ENCODE data around the gene MYL3.

The MYL3 gene

GRCh38 chr3:46866032-46866595, 2.9 kb upstream of the MYL3 start:
- H3K4me3 ChIP-seq (ENCODE audit: low read depth, low read length) = no peak overlapping the region
- DNase-seq (ENCODE audit: low read depth) = no peak
- TF ChIP-seq, protein P1, sequence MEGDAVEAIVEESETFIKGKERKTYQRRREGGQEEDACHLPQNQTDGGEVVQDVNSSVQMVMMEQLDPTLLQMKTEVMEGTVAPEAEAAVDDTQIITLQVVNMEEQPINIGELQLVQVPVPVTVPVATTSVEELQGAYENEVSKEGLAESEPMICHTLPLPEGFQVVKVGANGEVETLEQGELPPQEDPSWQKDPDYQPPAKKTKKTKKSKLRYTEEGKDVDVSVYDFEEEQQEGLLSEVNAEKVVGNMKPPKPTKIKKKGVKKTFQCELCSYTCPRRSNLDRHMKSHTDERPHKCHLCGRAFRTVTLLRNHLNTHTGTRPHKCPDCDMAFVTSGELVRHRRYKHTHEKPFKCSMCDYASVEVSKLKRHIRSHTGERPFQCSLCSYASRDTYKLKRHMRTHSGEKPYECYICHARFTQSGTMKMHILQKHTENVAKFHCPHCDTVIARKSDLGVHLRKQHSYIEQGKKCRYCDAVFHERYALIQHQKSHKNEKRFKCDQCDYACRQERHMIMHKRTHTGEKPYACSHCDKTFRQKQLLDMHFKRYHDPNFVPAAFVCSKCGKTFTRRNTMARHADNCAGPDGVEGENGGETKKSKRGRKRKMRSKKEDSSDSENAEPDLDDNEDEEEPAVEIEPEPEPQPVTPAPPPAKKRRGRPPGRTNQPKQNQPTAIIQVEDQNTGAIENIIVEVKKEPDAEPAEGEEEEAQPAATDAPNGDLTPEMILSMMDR (IDR thresholded peaks at IDR 0.05; ENCODE audit: insufficient read depth, low read depth, low read length, missing control alignments) = no peak

DNA sequence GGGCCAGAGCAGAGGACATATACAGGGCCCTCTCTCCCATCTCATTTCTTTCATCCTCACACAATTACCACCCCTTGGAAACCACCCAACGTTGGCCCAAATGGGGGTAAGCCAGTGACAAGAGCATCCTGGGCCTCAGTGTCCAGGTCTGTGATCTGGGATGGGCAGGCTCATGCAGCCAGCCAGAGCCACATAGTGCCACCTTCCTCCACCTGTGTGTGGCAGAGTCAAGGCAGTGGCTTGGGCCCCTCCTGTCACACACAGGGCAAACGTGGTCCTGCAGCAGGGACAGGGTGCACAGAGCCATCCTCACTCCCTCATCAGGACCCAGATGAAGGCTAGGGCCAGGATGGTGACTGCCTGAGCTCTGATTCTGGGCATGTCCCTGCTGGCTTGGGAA, 2.3 kb upstream of the MYL3 start:
- H3K4me3 ChIP-seq (ENCODE audit: low read depth, low read length) = no peak overlapping the region
- DNase-seq (ENCODE audit: low read depth) = no peak
- TF ChIP-seq, protein P1 (IDR thresholded peaks at IDR 0.05; ENCODE audit: insufficient read depth, low read depth, low read length, missing control alignments) = no peak

DNA sequence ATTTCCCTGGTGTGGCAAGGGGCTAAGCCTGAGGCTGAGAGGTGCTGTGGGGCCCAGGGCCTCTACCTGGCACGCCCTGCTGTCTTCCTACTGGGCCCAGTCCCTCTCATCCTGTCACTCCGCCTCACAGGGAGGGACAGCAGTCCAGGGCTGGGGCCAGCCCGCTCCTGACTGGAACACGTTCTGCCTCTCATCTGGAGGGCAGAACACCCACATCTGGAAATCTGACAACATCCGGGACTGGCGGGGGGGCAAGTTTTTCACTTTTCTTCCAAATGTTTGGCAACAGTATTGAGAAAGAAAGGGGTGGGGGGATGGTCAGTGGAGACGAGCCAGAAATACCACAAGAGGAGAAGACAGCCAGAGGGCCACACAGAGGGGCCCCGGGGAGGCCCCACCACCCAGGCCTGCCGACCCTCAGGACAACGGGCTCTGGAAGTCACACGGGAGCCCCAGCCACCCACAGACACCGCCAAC, 1.8 kb upstream of the MYL3 start:
- no peak overlapping the region for H3K4me3 ChIP-seq (ENCODE audit: low read depth, low read length)
- no peak for DNase-seq (ENCODE audit: low read depth)
- TF ChIP-seq, protein P1 (IDR thresholded peaks at IDR 0.05; ENCODE audit: insufficient read depth, low read depth, low read length, missing control alignments) = no peak

DNA sequence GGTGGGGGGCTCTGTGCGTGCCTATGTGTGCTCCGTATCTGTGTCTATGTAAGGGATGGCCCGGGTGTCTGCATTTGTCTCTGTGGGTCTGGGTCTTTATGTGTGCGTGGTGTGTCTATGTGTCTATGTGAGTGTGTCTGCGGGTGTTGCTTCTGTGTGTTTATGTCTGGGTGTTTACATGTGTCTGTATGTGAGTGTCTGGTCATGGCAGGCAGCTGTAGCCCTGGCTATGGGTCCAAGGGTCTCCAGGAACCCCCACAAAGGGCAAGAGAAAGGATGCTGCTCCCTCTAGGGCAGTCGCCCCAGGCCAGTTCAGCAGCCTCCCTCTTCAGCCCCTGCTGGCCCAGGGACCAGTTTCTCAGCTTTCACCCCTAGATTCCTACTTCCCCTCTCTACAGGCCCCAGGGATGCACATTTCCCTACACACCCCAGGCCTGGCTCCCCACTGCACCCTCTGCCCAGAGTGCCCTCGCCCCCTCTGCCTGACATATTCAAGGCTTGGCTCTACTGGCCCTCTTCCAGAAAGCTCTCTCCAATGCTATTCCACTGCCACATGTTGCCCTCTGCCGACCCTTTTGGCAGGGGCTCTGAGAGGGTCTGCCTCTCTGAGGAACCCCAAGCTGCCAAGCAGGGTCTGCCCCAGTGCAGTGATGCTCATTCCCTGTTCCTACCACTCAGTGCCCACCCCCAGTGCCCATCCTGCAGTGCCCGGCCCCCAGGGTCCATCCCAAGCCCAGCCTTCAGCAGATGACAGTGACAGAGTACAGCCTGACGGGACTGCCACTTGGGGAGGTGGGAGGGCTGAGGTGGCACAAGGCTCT, 1.0 kb upstream of the MYL3 start:
- no peak overlapping the region for H3K4me3 ChIP-seq (ENCODE audit: low read depth, low read length)
- TF ChIP-seq, protein P1 (IDR thresholded peaks at IDR 0.05; ENCODE audit: insufficient read depth, low read depth, low read length, missing control alignments) = no peak
- no peak for DNase-seq (ENCODE audit: low read depth)

- TF ChIP-seq, protein P1 (IDR thresholded peaks at IDR 0.05; ENCODE audit: insufficient read depth, low read depth, low read length, missing control alignments) = no peak
- no peak overlapping the region for H3K4me3 ChIP-seq (ENCODE audit: low read depth, low read length)
- DNase-seq (ENCODE audit: low read depth) = no peak
Measured at GRCh38 chr3:46862369-46863025, 747 bp downstream of the MYL3 start.

GRCh38 chr3:46861605-46862368, 1.5 kb downstream of the MYL3 start:
- DNase-seq (ENCODE audit: low read depth) = no peak
- H3K4me3 ChIP-seq (ENCODE audit: low read depth, low read length) = no peak overlapping the region
- TF ChIP-seq, protein P1 (IDR thresholded peaks at IDR 0.05; ENCODE audit: insufficient read depth, low read depth, low read length, missing control alignments) = no peak
